NCI-H748 (cell line): ENCODE measurements around the gene KCNK15.
A peak's percentile ranks its signal among the peaks of the same experiment; 100 is the strongest.

Experiments used
- DNase-seq: peaks from one replicate; lab custom pipeline; 2025; ENCODE audit not compliant: unreplicated experiment; lab: John Stamatoyannopoulos, UW

Gene KCNK15

GRCh38 chr20:44733341-44734069 lies 12.2 kb upstream of the KCNK15 start:
- DNase-seq: peak; percentile 43

- no peak for DNase-seq
These were observed 10.7 kb upstream of the KCNK15 start for GRCh38 chr20:44734938-44735337.

GRCh38 chr20:44735816-44736169 lies 9.9 kb upstream of the KCNK15 start:
- no peak for DNase-seq

GRCh38 chr20:44736170-44737021 lies 9.3 kb upstream of the KCNK15 start:
- DNase-seq: peak; percentile 19

- no peak for DNase-seq
These were observed 8.5 kb upstream of the KCNK15 start for GRCh38 chr20:44737116-44737515.

- peak; percentile 61 for DNase-seq
These were observed 6.7 kb upstream of the KCNK15 start for GRCh38 chr20:44738813-44739477.

- no peak for DNase-seq
These were observed 5.7 kb upstream of the KCNK15 start for GRCh38 chr20:44739942-44740341.

GRCh38 chr20:44742304-44743079 lies 3.2 kb upstream of the KCNK15 start:
- DNase-seq: no peak

GRCh38 chr20:44743080-44743701 lies 2.5 kb upstream of the KCNK15 start:
- DNase-seq: no peak

GRCh38 chr20:44743916-44744655 lies 1.6 kb upstream of the KCNK15 start:
- no peak for DNase-seq

GRCh38 chr20:44745122-44745597 lies 505 bp upstream of the KCNK15 start:
- no peak for DNase-seq

- peak; percentile 90 for DNase-seq
These were observed 901 bp downstream of the KCNK15 start for GRCh38 chr20:44746367-44747165.

- peak; percentile 90 for DNase-seq
These were observed 1.7 kb downstream of the KCNK15 start for GRCh38 chr20:44747166-44748004.

- peak; percentile 9 for DNase-seq
These were observed 2.3 kb downstream of the KCNK15 start for GRCh38 chr20:44748005-44748370.

- DNase-seq: no peak
These were observed 4.6 kb downstream of the KCNK15 start for GRCh38 chr20:44750081-44750805.

- no peak for DNase-seq
These were observed 6.7 kb downstream of the KCNK15 start for GRCh38 chr20:44752099-44752931.

- no peak for DNase-seq
These were observed 8.9 kb downstream of the KCNK15 start for GRCh38 chr20:44754554-44754953.
